ENCODE data around the gene COL9A3.

The COL9A3 gene

DNA sequence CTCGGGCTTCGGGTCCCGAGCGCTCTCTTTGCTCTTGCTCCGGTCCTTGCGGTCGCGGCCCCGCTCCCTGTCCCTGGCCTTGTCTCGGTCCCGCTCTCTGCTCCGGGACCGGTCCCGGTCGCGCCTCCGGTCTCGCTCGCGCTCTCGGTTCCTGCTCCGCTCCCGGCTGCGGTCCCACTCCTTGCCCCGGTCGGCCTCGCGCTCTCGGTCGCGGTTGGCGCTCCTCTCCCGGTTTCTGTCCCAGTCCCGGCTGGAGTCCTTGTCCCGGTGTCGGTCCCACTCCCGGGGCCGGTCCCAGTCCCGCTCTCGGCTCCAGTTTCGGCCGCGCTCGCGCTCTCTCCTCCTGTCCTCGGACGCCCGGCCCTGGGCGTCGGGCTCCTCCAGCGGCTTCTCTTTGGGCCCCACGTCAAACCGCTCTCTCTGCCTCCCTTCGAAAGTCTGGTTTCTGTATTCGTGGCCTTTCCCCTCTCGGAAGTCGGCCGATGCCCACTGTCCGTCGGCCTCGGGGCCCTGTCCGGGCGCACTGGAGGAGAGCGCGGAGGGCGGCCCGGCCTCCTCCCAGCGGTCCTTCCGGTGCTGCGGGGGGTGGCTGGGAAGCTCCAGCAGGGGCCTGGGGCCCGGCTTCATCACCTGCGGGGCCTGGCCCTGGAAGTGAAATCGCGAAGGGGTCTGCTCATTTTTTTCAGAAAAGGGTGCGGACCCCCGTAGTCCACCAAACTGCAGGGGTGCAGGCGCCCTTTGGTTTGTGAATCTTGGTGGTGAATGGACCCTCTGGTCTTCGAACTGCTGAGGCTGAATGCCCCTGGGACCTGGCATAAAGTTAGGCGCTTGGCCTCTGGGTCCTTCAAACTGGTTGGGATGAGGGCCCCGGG lies 62.7 kb downstream of the COL9A3 start:
- no peak for TF ChIP-seq CTCF (IDR thresholded peaks at IDR 0.05; ENCODE audit: low read depth, low read length, missing control alignments)
- no peak overlapping the region for H3K4me3 ChIP-seq (replicated peaks; ENCODE audit: low read depth, low read length)
- DNase-seq (ENCODE audit: extremely low read depth, low read depth), result no peak

- TF ChIP-seq CTCF (IDR thresholded peaks at IDR 0.05; ENCODE audit: low read depth, low read length, missing control alignments), result no peak
- DNase-seq (ENCODE audit: extremely low read depth, low read depth), result no peak
- no peak overlapping the region for H3K4me3 ChIP-seq (replicated peaks; ENCODE audit: low read depth, low read length)
Measured at GRCh38 chr20:62880147-62880934, 63.5 kb downstream of the COL9A3 start.

GRCh38 chr20:62880935-62881661 lies 64.2 kb downstream of the COL9A3 start:
- no peak for DNase-seq (ENCODE audit: extremely low read depth, low read depth)
- no peak overlapping the region for H3K4me3 ChIP-seq (replicated peaks; ENCODE audit: low read depth, low read length)
- TF ChIP-seq CTCF (IDR thresholded peaks at IDR 0.05; ENCODE audit: low read depth, low read length, missing control alignments), result no peak

DNA sequence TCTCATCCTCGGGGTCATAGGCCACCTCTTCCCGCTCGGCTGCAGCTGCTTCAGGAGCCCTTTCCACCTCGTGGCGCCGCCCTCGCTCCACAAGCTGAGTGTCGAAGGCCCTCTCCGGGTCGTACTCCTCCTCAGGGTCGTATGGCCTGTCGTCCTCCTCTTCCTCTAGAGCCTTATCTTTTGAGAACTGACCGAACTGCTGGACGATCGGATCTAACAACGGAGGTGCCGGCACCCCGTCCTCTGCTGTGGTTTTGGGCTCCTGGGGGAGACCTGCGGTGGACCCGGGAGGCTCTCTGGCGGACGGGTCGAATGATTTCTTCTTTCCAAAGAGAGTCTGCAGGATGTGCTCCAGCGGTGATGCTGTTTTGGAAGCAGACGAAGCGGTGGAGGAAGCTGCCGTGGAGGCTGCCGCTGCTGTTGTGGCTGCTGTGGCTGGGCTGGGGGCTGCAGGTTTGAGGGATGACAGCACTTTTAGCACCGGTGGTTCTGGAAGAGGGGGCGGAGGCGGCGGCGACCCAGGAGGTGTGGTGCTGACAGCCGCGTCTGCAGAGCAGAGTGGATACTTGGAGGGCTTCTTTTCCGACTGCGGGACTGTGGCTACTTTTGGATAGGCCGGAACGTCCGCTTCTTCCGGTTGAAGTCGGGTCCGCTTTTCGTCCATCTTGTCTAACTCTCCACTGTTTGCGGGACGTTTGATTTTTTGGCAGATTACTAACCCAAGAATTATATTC lies 65.0 kb downstream of the COL9A3 start:
- TF ChIP-seq CTCF (IDR thresholded peaks at IDR 0.05; ENCODE audit: low read depth, low read length, missing control alignments), result no peak
- H3K4me3 ChIP-seq (replicated peaks; ENCODE audit: low read depth, low read length), result no peak overlapping the region
- DNase-seq (ENCODE audit: extremely low read depth, low read depth), result no peak

GRCh38 chr20:62882426-62882825 lies 65.6 kb downstream of the COL9A3 start:
- no peak overlapping the region for H3K4me3 ChIP-seq (replicated peaks; ENCODE audit: low read depth, low read length)
- no peak for DNase-seq (ENCODE audit: extremely low read depth, low read depth)
- no peak for TF ChIP-seq CTCF (IDR thresholded peaks at IDR 0.05; ENCODE audit: low read depth, low read length, missing control alignments)

- H3K4me3 ChIP-seq (replicated peaks; ENCODE audit: low read depth, low read length), result no peak overlapping the region
- DNase-seq (ENCODE audit: extremely low read depth, low read depth), result no peak
- TF ChIP-seq CTCF (IDR thresholded peaks at IDR 0.05; ENCODE audit: low read depth, low read length, missing control alignments), result no peak
Measured at GRCh38 chr20:62884556-62884955, 67.7 kb downstream of the COL9A3 start.
